ENCODE measurements around the gene LSAMP.

GRCh38 chr3:116065501-116065900 is 379.8 kb downstream of the LSAMP start:
- TF ChIP-seq POLR2A (IDR thresholded peaks at IDR 0.05; ENCODE audit: low read depth): no peak
- TF ChIP-seq CTCF (IDR thresholded peaks at IDR 0.05): no peak

Data from esophagus muscularis mucosa (tissue), 3 donors.